HG02763 (cell line): ENCODE measurements around the gene CEP350.
"Not testable (repeated sequence)": the region's sequence is repeated elsewhere in the genome, so short reads cannot be mapped to it uniquely, and the experiment has no call there.

Experiments
- ATAC-seq: cut with Tn5 transposase; IDR thresholded peaks from one replicate; pipeline ENCODE4 v1.9.1; 2021; ENCODE audit warnings: mild to moderate bottlenecking, moderate library complexity; ENCODE audit not compliant: unreplicated experiment

CEP350 gene

GRCh38 chr1:180112984-180113647 is 158.5 kb downstream of the CEP350 start:
- no peak for ATAC-seq

- ATAC-seq: no peak
Observed at GRCh38 chr1:180114396-180114945, 159.9 kb downstream of the CEP350 start.

GRCh38 chr1:180116964-180117763 is 162.6 kb downstream of the CEP350 start:
- ATAC-seq: no peak

GRCh38 chr1:180117764-180118116 is 163.1 kb downstream of the CEP350 start:
- ATAC-seq: no peak

DNA sequence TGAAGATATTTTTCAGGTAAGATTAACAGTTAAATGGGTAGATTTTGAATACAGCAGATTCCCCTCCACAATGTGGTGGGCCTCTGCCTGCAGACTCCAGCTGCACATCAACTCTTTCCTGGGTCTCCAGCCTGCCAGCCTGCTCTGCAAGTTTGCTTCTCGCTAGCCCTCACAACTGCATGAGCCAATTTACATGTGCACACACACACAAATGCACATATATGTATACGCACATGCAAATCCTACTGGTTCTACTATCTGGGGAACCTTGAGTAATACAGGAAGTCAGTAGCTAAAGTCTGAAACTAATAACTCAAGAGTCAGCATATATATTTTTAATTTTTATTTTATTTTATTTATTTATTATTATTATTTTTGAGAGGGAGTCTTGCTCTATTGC is 165.2 kb downstream of the CEP350 start:
- no peak for ATAC-seq

GRCh38 chr1:180123463-180123936 is 168.9 kb downstream of the CEP350 start:
- ATAC-seq: no peak

DNA sequence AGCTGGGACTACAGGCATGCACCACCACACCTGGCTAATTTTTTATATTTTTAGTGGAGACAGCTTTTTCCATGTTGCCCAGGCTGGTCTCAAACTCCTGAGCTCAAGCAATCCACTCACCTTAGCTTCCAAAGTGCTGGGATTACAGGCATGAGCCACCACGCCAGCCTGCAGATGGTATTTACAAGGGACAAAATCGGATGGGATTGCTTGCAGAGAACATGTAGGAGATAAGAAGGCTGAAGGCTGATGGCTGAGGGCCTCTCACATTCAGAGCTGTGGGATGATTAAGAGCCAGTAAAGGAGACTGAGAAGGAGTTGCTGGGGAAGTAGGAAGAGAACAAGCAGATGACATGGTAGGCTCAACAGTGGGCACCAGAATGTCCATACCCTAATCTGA is 176.0 kb downstream of the CEP350 start:
- no peak for ATAC-seq

DNA sequence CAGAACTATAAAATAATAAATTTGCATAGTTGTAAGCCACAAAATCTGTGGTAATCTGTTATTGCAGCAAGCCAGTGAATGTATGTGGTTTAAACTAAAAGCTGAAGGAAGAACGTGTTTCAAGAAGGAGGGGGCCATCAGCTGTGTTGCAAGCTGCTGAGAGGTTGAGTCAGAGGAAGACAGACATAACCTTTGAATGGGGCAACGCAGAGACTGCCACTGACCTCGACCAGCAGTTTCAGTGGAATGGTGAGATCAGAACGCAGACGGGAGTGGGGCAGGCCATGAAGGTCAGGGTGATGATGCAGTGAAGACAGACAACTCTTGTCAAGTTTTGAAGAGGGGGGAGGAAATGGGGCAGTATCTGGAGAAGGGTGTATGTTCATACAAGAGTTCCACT is 176.9 kb downstream of the CEP350 start:
- ATAC-seq: no peak

GRCh38 chr1:180133193-180133592 is 178.6 kb downstream of the CEP350 start:
- no peak for ATAC-seq

DNA sequence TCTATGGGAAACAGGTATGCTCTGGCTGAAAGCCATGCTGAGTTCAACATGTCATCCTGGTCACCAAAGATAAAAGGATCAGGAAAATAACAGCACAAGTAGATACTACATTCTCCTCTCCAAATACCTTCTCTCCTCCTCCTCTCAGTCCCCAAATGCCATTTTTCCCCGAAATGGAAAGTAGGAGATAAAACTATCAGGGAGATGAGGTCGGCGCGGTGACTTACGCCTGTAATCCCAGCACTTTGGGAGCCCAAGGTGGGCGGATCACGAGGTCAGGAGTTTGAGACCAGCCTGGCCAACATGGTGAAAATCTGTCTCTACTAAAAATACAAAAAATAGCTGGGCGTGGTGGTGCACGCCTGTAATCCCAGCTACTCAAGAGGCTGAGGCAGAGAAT is 179.1 kb downstream of the CEP350 start:
- ATAC-seq: not testable (repeated sequence)

GRCh38 chr1:180135535-180135934 is 180.9 kb downstream of the CEP350 start:
- ATAC-seq: no peak

DNA sequence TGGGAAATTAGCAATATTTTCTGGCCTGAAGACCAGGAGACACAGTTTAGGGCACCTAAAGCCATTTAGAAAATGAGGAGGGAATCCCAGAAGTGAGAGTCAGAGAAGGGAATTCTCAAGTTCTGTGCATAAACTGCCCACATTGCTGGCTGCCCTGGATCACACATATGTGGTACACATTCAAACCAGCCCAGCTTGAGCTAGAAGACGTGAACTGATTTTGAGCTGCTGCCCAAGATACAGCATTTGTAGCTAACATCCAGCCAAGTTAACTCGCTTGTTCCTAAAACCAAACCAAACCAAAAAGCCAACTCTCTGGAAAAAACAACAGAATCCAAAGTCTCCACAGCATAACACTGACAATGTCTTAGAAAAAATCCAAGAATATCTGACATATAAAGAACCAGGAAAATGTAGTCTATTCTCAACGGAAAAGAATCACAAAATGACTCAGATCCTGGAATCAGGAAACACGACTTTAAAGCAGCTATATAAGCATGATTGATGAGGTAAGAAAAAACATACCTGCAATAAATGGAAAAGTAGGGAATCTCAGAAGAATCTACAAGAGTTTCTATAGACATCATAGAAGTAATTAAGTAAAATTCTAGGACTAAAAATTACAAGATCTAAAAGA is 181.8 kb downstream of the CEP350 start:
- ATAC-seq: no peak

DNA sequence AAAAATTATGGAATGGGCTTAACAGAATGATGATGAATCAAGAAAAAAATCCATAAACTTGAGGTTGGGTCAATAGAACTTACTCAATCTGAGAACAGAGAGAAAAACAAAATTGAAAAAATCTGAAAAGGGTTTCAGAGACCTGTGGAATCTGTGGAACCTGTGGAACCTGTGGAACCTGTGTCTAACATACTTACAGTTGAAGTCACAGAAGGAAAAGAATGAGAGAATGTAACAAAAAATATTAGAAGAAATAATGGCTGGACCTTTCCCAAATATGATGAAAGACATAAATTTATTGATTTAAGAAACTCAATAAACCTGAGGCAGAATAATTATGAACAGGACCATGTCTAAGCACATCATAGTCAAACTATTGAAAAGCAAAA is 182.4 kb downstream of the CEP350 start:
- no peak for ATAC-seq

- no peak for ATAC-seq
Observed at GRCh38 chr1:180137776-180138175, 183.2 kb downstream of the CEP350 start.

DNA sequence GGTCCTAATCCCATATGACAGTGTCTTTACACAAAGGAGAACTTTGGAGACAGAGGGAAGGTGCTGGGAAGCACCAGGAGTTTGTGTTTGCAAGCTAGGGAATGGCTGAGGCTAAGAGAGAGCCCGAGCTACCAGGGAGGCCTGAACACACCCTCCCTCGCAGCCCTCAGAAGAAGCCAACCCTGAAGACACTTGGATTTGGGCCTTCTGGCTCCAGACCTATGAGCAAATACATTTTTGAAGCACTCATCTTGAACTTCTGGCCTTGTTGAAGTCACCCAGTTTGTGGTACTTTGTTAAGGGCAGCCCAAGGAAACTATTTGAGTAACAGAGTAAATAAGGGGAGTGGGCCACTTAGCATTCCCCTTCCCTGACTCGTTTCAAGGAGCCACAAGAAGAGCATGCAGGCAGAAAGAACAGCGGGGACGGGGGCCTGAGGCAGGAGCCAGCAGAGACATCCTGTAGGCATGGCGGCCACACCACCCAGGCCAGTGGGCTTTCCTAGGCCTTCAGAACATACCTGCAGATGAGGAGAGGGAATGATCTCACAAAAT is 186.8 kb downstream of the CEP350 start:
- no peak for ATAC-seq

DNA sequence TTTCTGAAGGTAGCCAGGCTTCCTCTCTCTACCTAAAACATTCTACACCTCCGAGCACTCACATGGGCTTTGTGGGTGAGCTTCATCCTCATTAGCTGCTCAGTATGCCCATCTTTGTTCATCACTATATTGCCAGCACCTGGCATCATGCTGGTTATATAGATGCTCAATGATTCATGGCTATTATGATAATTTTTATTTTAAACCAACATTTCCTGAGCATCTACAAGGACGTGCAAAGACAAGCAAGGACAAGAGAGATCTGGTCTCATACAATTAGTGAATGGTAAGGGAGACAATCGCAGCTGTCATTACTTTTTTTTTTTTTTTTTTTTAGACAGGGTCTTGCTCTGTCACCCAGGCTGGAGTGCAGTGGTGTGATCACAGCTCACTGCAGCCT is 188.7 kb downstream of the CEP350 start:
- no peak for ATAC-seq

- ATAC-seq: no peak
Observed at GRCh38 chr1:180144659-180145357, 190.2 kb downstream of the CEP350 start.

DNA sequence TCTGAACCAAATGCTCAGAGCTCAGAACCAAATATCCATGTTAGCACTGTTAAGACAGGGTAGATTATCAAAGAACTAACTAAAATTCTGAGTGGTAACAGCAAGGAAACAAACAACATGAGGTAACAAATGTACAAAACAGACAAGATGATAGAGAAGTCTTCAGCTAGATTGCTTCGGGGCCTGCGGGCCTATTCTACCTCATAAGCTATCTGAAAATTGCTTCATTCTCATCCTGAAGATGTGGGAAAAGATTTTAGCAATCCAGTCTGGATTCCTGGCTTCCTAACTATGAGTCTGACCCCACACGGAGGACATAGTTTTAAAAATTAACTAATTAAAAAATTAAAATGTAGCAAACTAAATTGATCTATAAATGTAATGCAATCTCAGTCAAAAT is 190.8 kb downstream of the CEP350 start:
- ATAC-seq: no peak

- ATAC-seq: no peak
Observed at GRCh38 chr1:180150982-180151381, 196.4 kb downstream of the CEP350 start.

DNA sequence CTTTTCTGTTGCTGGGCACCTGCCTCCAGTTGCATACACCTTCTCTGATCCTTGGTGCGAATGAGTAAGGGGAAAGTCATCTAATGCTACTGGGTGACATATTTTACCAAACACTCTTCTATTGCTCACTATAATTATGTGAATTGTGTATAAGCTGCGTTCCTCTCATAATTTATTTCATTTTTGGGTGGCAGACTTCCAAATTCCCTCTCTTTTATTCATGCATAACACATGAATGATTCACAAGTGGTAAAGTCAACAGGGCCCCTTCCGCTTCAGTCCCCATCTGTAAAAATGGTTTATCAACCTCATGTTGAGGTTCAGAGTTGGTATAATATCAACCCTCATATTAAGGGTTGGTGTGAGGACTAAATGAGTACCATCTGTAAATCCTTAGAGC is 196.9 kb downstream of the CEP350 start:
- ATAC-seq: no peak

GRCh38 chr1:180152588-180152987 is 198.0 kb downstream of the CEP350 start:
- ATAC-seq: no peak
